ENCODE measurements around the gene INO80. TPM values are rescaled to one million over a fixed set of nuclear protein-coding genes. Genes with fewer than 3 reads are reported as not detected.

The INO80 gene
- total RNA-seq, 1 experiment from 2014 or later: 33.8 TPM

DNA sequence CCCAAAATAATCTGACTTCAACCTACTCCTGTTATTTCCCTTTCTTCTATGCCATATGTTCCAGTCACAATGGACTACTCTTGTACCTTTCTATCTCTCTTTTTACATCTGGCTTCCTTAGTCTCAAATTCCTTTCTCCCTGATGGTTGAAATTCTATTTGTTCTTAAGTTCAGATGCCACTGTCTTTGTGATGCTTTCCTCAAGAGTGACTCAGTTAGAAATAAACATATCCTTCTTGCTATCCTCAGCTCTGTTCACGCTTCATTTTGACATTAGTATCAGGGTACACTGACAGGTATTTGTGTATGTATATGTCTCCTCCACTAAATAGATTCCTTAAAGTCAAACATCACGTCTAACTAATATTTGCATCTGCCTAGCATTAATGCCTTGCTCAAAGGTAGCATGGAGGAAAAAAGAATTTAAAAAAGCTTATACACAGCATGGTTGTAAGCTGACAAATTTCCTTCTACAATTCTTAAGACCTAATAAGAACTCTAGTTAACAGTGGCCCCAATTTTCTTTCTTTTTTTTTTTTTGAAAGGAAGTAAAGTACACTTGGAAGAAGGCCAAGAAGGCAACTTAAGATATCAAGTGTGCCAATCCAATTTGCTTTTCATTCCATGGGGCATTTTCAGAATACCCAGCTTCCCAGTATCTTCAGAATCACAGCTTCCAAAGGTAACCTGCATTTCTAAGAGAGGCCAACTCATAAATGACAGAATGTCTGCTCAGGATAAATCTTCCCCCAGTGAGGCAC is 104.8 kb downstream of the INO80 start:
- Mint-ChIP-seq H3K9me3 (ENCODE audit: unreplicated experiment) (no peaks in the 10 kb centered on the region), H3K27ac (ENCODE audit: low read depth, unreplicated experiment) (no peak overlapping the region), H3K4me1 (ENCODE audit: insufficient read depth, unreplicated experiment) (peaks cover 11% of the 10 kb centered on the region), H3K4me3 (ENCODE audit: unreplicated experiment) (no peak overlapping the region), H3K36me3 (ENCODE audit: insufficient read depth, unreplicated experiment) (peaks cover 39% of the 10 kb centered on the region), H3K27me3 (ENCODE audit: insufficient read depth, unreplicated experiment) (no peaks in the 10 kb centered on the region)
- no peak for DNase-seq (ENCODE audit: unreplicated experiment)
- BruUV-seq (replicated peaks): no TSS peak
- ChIA-PET CTCF (interaction anchor here (0.6 to 1.3 kb wide), 4 partner anchors 10 to 108 kb away, joined by 4 to 6 read pairs (median 5); no protein-coding TSS in a partner anchor), POLR2A (no interaction called here)
- intact Hi-C loops (cut with micrococcal nuclease): no loop called here
- TF ChIP-seq, protein P1, sequence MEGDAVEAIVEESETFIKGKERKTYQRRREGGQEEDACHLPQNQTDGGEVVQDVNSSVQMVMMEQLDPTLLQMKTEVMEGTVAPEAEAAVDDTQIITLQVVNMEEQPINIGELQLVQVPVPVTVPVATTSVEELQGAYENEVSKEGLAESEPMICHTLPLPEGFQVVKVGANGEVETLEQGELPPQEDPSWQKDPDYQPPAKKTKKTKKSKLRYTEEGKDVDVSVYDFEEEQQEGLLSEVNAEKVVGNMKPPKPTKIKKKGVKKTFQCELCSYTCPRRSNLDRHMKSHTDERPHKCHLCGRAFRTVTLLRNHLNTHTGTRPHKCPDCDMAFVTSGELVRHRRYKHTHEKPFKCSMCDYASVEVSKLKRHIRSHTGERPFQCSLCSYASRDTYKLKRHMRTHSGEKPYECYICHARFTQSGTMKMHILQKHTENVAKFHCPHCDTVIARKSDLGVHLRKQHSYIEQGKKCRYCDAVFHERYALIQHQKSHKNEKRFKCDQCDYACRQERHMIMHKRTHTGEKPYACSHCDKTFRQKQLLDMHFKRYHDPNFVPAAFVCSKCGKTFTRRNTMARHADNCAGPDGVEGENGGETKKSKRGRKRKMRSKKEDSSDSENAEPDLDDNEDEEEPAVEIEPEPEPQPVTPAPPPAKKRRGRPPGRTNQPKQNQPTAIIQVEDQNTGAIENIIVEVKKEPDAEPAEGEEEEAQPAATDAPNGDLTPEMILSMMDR (IDR thresholded peaks at IDR 0.05; ENCODE audit: unreplicated experiment): no peak

DNA sequence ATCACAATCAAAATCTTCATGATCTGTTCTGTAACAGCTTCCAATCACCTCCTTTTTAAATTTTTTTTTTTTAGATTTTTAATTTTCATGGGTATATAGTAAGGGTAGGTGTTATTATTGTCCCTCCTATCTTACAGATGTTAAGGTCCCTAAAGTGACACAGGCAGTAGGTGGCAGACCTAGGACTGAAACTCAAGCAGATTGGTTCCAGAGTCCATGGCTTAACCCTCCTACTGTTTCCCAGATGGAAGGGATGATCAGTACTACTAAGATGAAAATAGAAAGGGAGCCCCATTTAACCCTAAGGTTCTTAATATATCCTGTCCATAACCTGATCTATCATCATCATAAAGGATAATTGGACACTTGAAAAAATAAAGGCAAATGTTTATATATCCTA is 105.7 kb downstream of the INO80 start:
- Mint-ChIP-seq H3K36me3 (ENCODE audit: insufficient read depth, unreplicated experiment) (peaks cover 41% of the 10 kb centered on the region), H3K9me3 (ENCODE audit: unreplicated experiment) (no peaks in the 10 kb centered on the region), H3K27ac (ENCODE audit: low read depth, unreplicated experiment) (no peak overlapping the region), H3K4me3 (ENCODE audit: unreplicated experiment) (no peak overlapping the region), H3K27me3 (ENCODE audit: insufficient read depth, unreplicated experiment) (no peaks in the 10 kb centered on the region), H3K4me1 (ENCODE audit: insufficient read depth, unreplicated experiment) (peaks cover 11% of the 10 kb centered on the region)
- TF ChIP-seq, protein P1 (IDR thresholded peaks at IDR 0.05; ENCODE audit: unreplicated experiment): no peak
- POLR2A ChIA-PET: interaction anchor here (0.6 kb wide), 2 partner anchors 14 to 57 kb away, joined by 3 read pairs; partner anchors contain the start of gene CHAC1
- BruUV-seq (replicated peaks): no TSS peak
- intact Hi-C loops (cut with micrococcal nuclease): no loop called here
- no peak for DNase-seq (ENCODE audit: unreplicated experiment)
- CTCF ChIA-PET: no interaction called here

DNA sequence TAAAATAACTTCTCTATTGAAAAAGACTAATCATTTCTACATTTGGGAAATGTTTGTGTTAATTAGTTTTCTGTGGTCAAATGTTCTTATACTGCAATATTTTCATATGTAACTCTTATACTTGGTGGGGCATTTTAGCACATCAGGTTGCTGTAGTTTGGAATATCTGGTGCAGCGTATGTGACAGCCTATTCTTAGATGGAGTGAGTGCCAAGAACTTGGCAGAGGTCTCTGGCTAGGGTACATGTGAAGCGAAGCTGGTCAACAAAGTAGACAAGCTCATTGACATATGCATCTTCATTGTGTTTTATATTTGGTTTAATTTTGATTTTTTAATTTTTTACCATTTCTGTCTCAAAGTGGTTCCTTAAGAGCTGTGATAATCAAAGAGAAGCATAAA is 109.6 kb downstream of the INO80 start:
- Mint-ChIP-seq H3K36me3 (ENCODE audit: insufficient read depth, unreplicated experiment) (peaks cover 54% of the 10 kb centered on the region), H3K4me1 (ENCODE audit: insufficient read depth, unreplicated experiment) (peaks cover 5% of the 10 kb centered on the region), H3K4me3 (ENCODE audit: unreplicated experiment) (no peak overlapping the region), H3K27me3 (ENCODE audit: insufficient read depth, unreplicated experiment) (no peaks in the 10 kb centered on the region), H3K27ac (ENCODE audit: low read depth, unreplicated experiment) (no peak overlapping the region), H3K9me3 (ENCODE audit: unreplicated experiment) (no peaks in the 10 kb centered on the region)
- BruUV-seq (replicated peaks): no TSS peak
- no peak for DNase-seq (ENCODE audit: unreplicated experiment)
- CTCF ChIA-PET: interaction anchor here (0.6 to 1.3 kb wide), 4 partner anchors 12 to 161 kb away, joined by 3 to 4 read pairs (median 4); no protein-coding TSS in a partner anchor
- POLR2A ChIA-PET: no interaction called here
- TF ChIP-seq, protein P1 (IDR thresholded peaks at IDR 0.05; ENCODE audit: unreplicated experiment): no peak
- intact Hi-C loops (cut with micrococcal nuclease): no loop called here

DNA sequence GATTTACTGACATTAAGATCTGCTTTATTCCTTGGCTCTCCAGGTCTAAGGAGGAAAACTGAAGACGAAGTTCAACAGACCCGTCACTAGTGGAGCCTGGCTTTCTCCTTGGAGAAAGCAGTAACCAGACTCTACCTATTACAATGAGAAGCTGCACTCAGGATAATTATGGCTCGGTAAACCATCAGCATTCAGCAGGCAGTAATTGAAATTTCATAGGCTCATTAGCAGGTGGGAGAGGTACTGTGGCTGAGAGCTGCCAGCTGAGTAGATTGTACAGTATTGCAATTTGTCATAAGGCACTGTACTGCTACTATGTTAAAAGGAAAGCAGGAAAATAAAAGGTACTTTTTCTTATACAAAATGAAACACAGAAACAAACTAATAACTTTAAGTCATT is 111.6 kb downstream of the INO80 start:
- Mint-ChIP-seq H3K27ac (ENCODE audit: low read depth, unreplicated experiment) (no peak overlapping the region), H3K9me3 (ENCODE audit: unreplicated experiment) (no peaks in the 10 kb centered on the region), H3K4me1 (ENCODE audit: insufficient read depth, unreplicated experiment) (no peaks in the 10 kb centered on the region), H3K27me3 (ENCODE audit: insufficient read depth, unreplicated experiment) (no peaks in the 10 kb centered on the region), H3K4me3 (ENCODE audit: unreplicated experiment) (no peak overlapping the region), H3K36me3 (ENCODE audit: insufficient read depth, unreplicated experiment) (peaks cover 65% of the 10 kb centered on the region)
- TF ChIP-seq, protein P1 (IDR thresholded peaks at IDR 0.05; ENCODE audit: unreplicated experiment): no peak
- DNase-seq (ENCODE audit: unreplicated experiment): no peak
- no TSS peak for BruUV-seq (replicated peaks)
- ChIA-PET POLR2A (interaction anchor here (0.6 to 1.1 kb wide), 2 partner anchors 17 to 81 kb away, joined by 3 read pairs; no protein-coding TSS in a partner anchor), CTCF (interaction anchor here (0.6 to 0.9 kb wide), 2 partner anchors 12 to 74 kb away, joined by 3 read pairs; no protein-coding TSS in a partner anchor)
- intact Hi-C loops (cut with micrococcal nuclease): no loop called here

All from MCF 10A (cell line).